Measurements from ENCODE around the gene AGRP. TPM values are rescaled to one million over a fixed set of nuclear protein-coding genes. Genes with fewer than 3 reads are reported as not detected.
A peak's percentile ranks its signal among the peaks of the same experiment; 100 is the strongest.

The AGRP gene
- total RNA-seq, 1 donor from 2014 or later, result not detected

GRCh38 chr16:67449739-67450138 lies 33.6 kb downstream of the AGRP start:
- peak; percentile 62 for DNase-seq
- Histone ChIP-seq H3K27ac (replicated peaks) (peak overlapping the region; percentile 74), H3K9me3 (replicated peaks) (no peaks in the 10 kb centered on the region), H3K4me3 (no peak overlapping the region), H3K36me3 (peaks cover 28% of the 10 kb centered on the region), H3K4me1 (peaks cover 75% of the 10 kb centered on the region), H3K27me3 (ENCODE audit: low read depth) (no peaks in the 10 kb centered on the region)
- intact Hi-C loops (cut with micrococcal nuclease), result no loop called here
- TF ChIP-seq CTCF (IDR thresholded peaks at IDR 0.05; ENCODE audit: borderline replicate concordance), result no peak

- peaks cover 79% of the 10 kb centered on the region for H3K4me1 ChIP-seq
- no peaks in the 10 kb centered on the region for H3K9me3 ChIP-seq (replicated peaks)
- no peak overlapping the region for H3K4me3 ChIP-seq
- DNase-seq, result peak; percentile 81
- TF ChIP-seq CTCF (IDR thresholded peaks at IDR 0.05; ENCODE audit: borderline replicate concordance), result no peak
- peaks cover 28% of the 10 kb centered on the region for H3K36me3 ChIP-seq
- H3K27me3 ChIP-seq (ENCODE audit: low read depth), result no peaks in the 10 kb centered on the region
- peak overlapping the region; percentile 74 for H3K27ac ChIP-seq (replicated peaks)
- intact Hi-C loops (cut with micrococcal nuclease), result no loop called here
Measured at GRCh38 chr16:67449336-67449735, 34.0 kb downstream of the AGRP start.

- Histone ChIP-seq H3K36me3 (peaks cover 28% of the 10 kb centered on the region), H3K4me3 (no peak overlapping the region), H3K4me1 (peaks cover 87% of the 10 kb centered on the region), H3K9me3 (replicated peaks) (no peaks in the 10 kb centered on the region), H3K27me3 (ENCODE audit: low read depth) (no peaks in the 10 kb centered on the region), H3K27ac (replicated peaks) (peak overlapping the region; percentile 74)
- intact Hi-C loops (cut with micrococcal nuclease), result no loop called here
- no peak for DNase-seq
- no peak for TF ChIP-seq CTCF (IDR thresholded peaks at IDR 0.05; ENCODE audit: borderline replicate concordance)
Measured at GRCh38 chr16:67448580-67448979, 34.8 kb downstream of the AGRP start.

- peak; percentile 60 for DNase-seq
- intact Hi-C loops (cut with micrococcal nuclease), result no loop called here
- H3K36me3 ChIP-seq, result peaks cover 20% of the 10 kb centered on the region
- H3K4me3 ChIP-seq, result no peak overlapping the region
- no peaks in the 10 kb centered on the region for H3K27me3 ChIP-seq (ENCODE audit: low read depth)
- no peaks in the 10 kb centered on the region for H3K9me3 ChIP-seq (replicated peaks)
- H3K4me1 ChIP-seq, result peaks cover 96% of the 10 kb centered on the region
- peak; percentile 52 for TF ChIP-seq CTCF (IDR thresholded peaks at IDR 0.05; ENCODE audit: borderline replicate concordance)
- H3K27ac ChIP-seq (replicated peaks), result peak overlapping the region; percentile 76
Measured at GRCh38 chr16:67447508-67448076, 35.8 kb downstream of the AGRP start.

GRCh38 chr16:67446968-67447507 lies 36.3 kb downstream of the AGRP start:
- peak overlapping the region; percentile 76 for H3K27ac ChIP-seq (replicated peaks)
- no peak for DNase-seq
- intact Hi-C loops (cut with micrococcal nuclease), result no loop called here
- no peaks in the 10 kb centered on the region for H3K9me3 ChIP-seq (replicated peaks)
- peaks cover 16% of the 10 kb centered on the region for H3K36me3 ChIP-seq
- peak overlapping the region; percentile 7 for H3K4me3 ChIP-seq
- peaks cover 100% of the 10 kb centered on the region for H3K4me1 ChIP-seq
- no peaks in the 10 kb centered on the region for H3K27me3 ChIP-seq (ENCODE audit: low read depth)
- TF ChIP-seq CTCF (IDR thresholded peaks at IDR 0.05; ENCODE audit: borderline replicate concordance), result no peak

Data from left ventricle myocardium inferior (tissue), 1 donor.